NOMO-1 (cell line): ENCODE results near the gene TMEM87B.

Experiments
- DNase-seq, 2 experiments: peaks; one replicate each; lab custom pipeline; 2025; ENCODE audit not compliant: unreplicated experiment in 2 of 2; lab: John Stamatoyannopoulos, UW

The TMEM87B gene

GRCh38 chr2:112149194-112149593 lies 94.1 kb downstream of the TMEM87B start:
- no peak for DNase-seq

- no peak for DNase-seq
These were observed 94.9 kb downstream of the TMEM87B start for GRCh38 chr2:112149866-112150435.

DNA sequence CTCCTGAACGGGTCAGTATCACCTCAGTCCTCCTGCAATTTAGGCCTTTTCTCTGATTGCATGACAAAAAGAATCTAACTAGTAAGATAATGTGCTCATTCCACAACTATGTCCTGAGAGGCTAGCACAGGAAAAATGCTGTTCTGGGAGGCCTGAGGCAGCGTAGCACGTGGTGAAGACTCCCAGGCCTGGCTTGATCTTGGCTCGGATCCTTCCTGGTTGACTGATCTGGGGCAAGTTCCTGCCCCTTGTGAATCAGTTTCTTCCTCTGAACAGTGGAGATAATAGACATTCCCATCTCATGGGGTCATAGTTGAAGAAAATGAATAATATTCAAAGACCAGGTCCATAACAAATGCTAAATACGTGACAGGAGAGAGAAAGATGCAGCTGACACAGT lies 95.4 kb downstream of the TMEM87B start:
- no peak for DNase-seq

DNA sequence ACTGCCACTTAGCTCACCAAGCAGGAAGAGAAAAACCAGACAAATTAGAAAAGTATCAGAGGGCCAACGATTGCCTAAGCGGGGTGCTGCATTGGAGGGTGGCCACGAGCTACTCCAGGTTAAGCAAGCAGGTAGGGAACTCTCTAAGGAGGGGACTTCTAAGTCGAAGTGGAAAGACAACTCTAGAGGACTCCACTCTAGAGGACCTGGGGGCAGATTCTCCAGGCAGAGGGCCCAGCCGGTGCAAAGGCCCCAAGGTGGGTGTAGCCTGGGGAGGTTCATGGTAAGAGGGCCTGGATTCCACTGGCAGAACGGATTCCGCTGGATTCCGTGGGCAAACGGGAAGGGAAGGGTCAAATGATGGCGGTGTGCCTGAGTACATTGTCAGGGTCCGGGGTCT lies 95.8 kb downstream of the TMEM87B start:
- DNase-seq = no peak

DNA sequence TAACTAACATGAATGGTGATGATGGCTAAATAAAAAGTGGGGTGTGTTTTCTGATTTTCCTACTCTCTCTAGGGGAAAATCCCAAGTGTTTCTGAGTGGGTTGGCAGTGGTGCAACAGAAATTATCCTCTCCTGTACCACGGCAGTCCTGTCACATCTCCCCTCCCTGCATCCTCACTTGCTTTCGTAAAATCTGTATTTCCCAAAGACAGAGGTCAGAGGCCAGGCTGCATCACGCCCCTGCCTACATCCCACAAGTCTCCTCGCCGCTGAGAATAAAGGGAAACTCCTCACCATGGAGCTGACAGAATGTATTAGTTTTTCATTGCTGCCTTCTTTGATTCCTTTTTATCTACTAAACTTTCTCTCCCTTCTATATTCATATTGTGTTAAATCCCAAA lies 96.2 kb downstream of the TMEM87B start:
- DNase-seq = no peak

GRCh38 chr2:112151701-112152440 lies 96.8 kb downstream of the TMEM87B start:
- DNase-seq = no peak

GRCh38 chr2:112152476-112153178 lies 97.6 kb downstream of the TMEM87B start:
- DNase-seq = no peak

DNA sequence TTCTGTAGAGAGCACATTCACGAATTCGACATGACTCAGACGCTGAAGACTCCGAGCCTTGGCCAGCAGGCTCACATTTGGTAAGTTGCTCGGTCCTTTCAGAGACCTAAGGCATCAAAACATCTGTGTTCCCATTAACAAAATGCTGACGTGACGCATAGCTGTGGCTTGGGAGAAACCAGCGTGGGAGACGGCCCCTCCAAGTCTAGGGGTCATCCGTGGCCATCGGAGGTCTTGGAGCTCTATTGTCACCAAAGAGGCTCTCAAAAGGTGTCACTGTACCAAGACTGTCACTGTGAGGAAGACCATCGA lies 98.1 kb downstream of the TMEM87B start:
- DNase-seq = no peak

- no peak for DNase-seq
These were observed 98.4 kb downstream of the TMEM87B start for GRCh38 chr2:112153501-112153900.

GRCh38 chr2:112154246-112155117 lies 99.4 kb downstream of the TMEM87B start:
- no peak for DNase-seq

GRCh38 chr2:112155331-112156151 lies 100.5 kb downstream of the TMEM87B start:
- no peak for DNase-seq

GRCh38 chr2:112156152-112156986 lies 101.3 kb downstream of the TMEM87B start:
- no peak for DNase-seq

DNA sequence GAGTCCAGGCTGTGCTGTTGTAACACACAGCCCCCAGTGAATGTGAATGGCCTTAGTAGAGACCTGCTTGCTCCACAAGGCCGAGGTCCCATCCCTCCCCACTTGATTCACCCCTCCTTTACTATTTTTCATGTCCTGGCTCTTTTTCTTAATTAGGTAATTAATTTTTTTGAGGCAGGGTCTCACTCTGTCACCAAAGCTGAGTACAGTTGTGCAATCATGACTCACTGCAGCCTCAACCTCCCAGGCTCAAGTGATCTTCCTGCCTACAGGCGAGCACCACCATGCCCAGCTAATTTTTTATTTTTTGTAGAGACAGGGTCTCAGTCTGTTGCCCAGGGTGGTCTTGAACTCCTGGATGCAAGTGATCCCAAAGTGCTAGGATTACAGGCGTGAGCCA lies 102.4 kb downstream of the TMEM87B start:
- no peak for DNase-seq

DNA sequence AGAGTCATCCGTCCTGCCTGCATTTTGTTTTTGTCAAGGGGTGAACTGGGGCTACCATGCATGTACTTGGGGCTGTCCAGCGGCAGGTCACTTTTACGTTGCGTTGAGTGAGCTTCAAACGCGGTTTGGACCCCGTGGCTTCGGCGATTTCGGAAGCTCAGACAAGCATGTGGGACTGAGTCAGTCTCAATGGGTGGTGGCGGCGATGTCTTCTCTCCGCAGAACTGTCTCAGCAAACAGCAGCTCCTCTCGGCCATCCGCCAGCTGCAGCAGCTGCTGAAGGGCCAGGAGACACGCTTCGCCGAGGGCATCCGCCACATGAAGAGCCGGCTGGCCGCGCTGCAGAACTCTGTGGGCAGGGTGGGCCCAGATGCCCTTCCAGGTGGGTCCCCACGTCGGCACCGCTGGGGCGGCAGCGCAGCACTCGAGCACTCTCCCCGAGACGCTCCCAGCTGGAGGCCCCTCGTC lies 104.4 kb downstream of the TMEM87B start:
- DNase-seq = no peak

DNA sequence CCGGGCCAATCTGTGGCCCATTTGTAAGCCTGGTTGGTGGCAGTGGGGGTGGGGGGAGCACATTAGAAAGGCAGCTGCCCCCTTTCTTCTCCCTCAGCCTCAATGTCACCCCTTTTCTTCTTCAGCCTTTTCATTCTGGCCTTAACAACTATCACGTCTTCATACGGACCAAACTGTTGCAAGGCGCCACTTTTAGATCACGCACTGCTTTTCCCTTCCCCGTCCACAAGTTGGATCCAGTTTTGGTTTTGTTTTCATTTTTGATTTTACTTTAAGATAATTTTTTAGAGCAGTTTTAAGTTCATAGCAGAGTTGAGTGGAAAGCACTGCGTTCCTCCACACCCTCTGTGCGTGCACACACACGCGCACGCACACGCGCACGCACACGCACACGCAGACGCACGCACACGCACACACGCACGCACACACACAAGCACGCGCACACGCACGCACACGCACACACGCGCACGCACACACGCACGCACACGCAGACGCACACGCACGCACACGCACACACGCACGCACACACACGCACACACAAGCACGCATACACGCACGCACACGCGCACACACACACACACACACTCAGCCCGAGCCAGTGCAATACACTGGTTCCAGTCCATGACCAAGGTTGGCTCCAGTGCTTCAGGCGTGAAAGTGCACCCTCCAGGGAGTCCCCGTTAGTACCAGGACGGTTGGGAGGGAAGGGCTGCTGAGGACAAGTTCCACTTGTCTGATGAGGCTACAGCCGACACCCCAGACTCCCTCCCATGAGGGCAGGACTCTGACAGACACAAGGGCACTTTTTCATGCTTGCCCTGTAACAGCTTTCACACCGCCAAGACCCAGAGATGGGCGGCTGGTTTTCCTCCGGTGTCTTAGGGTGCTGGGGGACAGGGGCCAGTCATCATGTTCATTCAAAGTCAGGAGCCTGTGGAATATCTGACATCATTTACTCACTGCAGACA lies 105.5 kb downstream of the TMEM87B start:
- DNase-seq = no peak

- no peak for DNase-seq
These were observed 106.5 kb downstream of the TMEM87B start for GRCh38 chr2:112161431-112162145.

DNA sequence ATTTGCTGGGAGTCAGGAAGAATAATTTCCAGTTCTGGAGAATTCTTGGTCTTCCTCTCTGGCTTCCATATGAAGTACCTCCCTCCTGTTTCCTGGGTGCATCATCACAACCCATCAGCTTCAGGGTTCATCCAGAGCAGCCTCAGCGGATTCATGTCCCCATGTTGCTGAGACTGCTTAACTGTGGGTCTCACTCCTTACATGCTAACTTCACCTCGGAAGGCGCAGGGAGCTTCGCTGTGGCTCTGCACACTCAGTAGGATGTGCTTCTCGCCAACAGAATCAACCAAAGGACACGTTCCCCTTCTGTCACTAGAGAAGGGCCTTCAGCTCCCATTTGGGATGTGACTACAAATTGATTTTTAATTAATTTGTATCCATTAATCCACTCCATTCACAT lies 107.3 kb downstream of the TMEM87B start:
- no peak for DNase-seq

DNA sequence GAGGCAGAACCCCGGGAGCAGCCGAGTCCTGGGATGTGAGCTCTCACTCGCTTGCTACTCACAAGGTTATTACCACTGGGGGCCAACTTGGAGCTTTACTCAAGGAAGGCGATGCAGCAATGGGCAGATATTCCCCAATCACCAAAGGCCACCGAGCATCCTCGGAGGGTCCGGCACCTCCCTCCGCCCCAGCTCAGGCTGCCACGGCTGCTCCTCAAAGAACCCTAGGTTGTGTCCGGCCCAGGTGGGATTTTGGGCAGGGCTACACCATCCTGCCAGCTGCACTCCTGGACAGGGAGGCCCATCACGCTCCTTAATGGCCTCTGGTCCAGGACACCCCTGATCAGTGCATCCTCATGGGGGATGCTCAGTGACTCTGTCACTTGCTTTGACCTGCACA lies 107.9 kb downstream of the TMEM87B start:
- DNase-seq = no peak
